Measurements from ENCODE around the gene ACER1.
"Not testable (repeated sequence)": the region's sequence is repeated elsewhere in the genome, so short reads cannot be mapped to it uniquely, and the experiment has no call there.

Gene ACER1

GRCh38 chr19:6355321-6356040, 22.1 kb upstream of the ACER1 start:
- not testable (repeated sequence) for DNase-seq

GRCh38 chr19:6354098-6354674, 20.8 kb upstream of the ACER1 start:
- no peak for DNase-seq

GRCh38 chr19:6352381-6353165, 19.2 kb upstream of the ACER1 start:
- DNase-seq = no peak

GRCh38 chr19:6350688-6351087, 17.3 kb upstream of the ACER1 start:
- DNase-seq = no peak

GRCh38 chr19:6349271-6349670, 15.9 kb upstream of the ACER1 start:
- not testable (repeated sequence) for DNase-seq

GRCh38 chr19:6343462-6343861, 10.1 kb upstream of the ACER1 start:
- peak; percentile 17 for DNase-seq

- peak; percentile 9 for DNase-seq
These were observed 7.2 kb upstream of the ACER1 start for GRCh38 chr19:6340493-6341201.

- DNase-seq = no peak
These were observed 1.3 kb upstream of the ACER1 start for GRCh38 chr19:6334490-6335285.

GRCh38 chr19:6326815-6327214, 6.6 kb downstream of the ACER1 start:
- DNase-seq = no peak

- DNase-seq = no peak
These were observed 7.8 kb downstream of the ACER1 start for GRCh38 chr19:6325614-6326013.

GRCh38 chr19:6324757-6325156, 8.7 kb downstream of the ACER1 start:
- no peak for DNase-seq

- DNase-seq = no peak
These were observed 11.1 kb downstream of the ACER1 start for GRCh38 chr19:6322284-6322683.

- no peak for DNase-seq
These were observed 14.0 kb downstream of the ACER1 start for GRCh38 chr19:6319376-6319775.

GRCh38 chr19:6318772-6319171, 14.6 kb downstream of the ACER1 start:
- peak; percentile 20 for DNase-seq

GRCh38 chr19:6315646-6316045, 17.8 kb downstream of the ACER1 start:
- not testable (repeated sequence) for DNase-seq

GRCh38 chr19:6313398-6313969, 19.9 kb downstream of the ACER1 start:
- no peak for DNase-seq

- DNase-seq = no peak
These were observed 21.4 kb downstream of the ACER1 start for GRCh38 chr19:6312018-6312417.

GRCh38 chr19:6298413-6298812, 35.0 kb downstream of the ACER1 start:
- DNase-seq = no peak

- no peak for DNase-seq
These were observed 36.2 kb downstream of the ACER1 start for GRCh38 chr19:6297202-6297601.

GRCh38 chr19:6292006-6292405, 41.4 kb downstream of the ACER1 start:
- no peak for DNase-seq

- no peak for DNase-seq
These were observed 44.7 kb downstream of the ACER1 start for GRCh38 chr19:6288737-6289136.

GRCh38 chr19:6287269-6287885, 46.0 kb downstream of the ACER1 start:
- DNase-seq = no peak

All from activated CD4-positive, alpha-beta T cell treated with anti-CD3 and anti-CD28 coated beads, Interleukin-10, Interleukin-2, amounts not matched to agents 100 ng/mL and 50 ng/mL, durations not matched to agents 16 hours and 8 hours (primary cell).